ENCODE measurements around the gene KIAA1614. TPM values are rescaled to one million over a fixed set of nuclear protein-coding genes. Genes with fewer than 3 reads are reported as not detected.
"Not testable (repeated sequence)": the region's sequence is repeated elsewhere in the genome, so short reads cannot be mapped to it uniquely, and the experiment has no call there.

KIAA1614 gene
- total RNA-seq, 1 experiment from 2014 or later, result 3.3 TPM

GRCh38 chr1:180967558-180967957 is 54.9 kb downstream of the KIAA1614 start (continued):
- TF ChIP-seq ZNF512 (CRISPR knock-in tag; IDR thresholded peaks at IDR 0.05; ENCODE audit: borderline replicate concordance) (no peak), FOXP1 (CRISPR knock-in tag; IDR thresholded peaks at IDR 0.05; ENCODE audit: borderline replicate concordance) (no peak), CDX4 (CRISPR knock-in tag; IDR thresholded peaks at IDR 0.05; ENCODE audit: borderline replicate concordance) (no peak), SOX15 (CRISPR knock-in tag; IDR thresholded peaks at IDR 0.05) (no peak), E2F4 (CRISPR knock-in tag; IDR thresholded peaks at IDR 0.05; ENCODE audit: borderline replicate concordance, low read depth) (no peak), CREB1 (CRISPR knock-in tag; IDR thresholded peaks at IDR 0.05) (no peak)

- H3K9me3 Mint-ChIP-seq; H3K27me3 Mint-ChIP-seq (ENCODE audit: low read depth); H3K4me3 Mint-ChIP-seq; CTCF ChIA-PET; H3K4me1 Mint-ChIP-seq; DNase-seq (ENCODE audit: low spot score); H3K27ac Mint-ChIP-seq; ATAC-seq: not testable (repeated sequence)
- peaks cover 52% of the 10 kb centered on the region for H3K36me3 Mint-ChIP-seq
- POLR2A ChIA-PET, result interaction anchor here (0.6 kb wide), 1 partner anchor 44 kb away, joined by 5 read pairs; no protein-coding TSS in a partner anchor
Measured at GRCh38 chr1:180968834-180969233, 56.1 kb downstream of the KIAA1614 start.

GRCh38 chr1:180969434-180969833 is 56.7 kb downstream of the KIAA1614 start:
- Mint-ChIP-seq H3K4me1 (no peaks in the 10 kb centered on the region), H3K27ac (no peak overlapping the region), H3K9me3 (no peaks in the 10 kb centered on the region), H3K36me3 (peaks cover 55% of the 10 kb centered on the region), H3K4me3 (no peak overlapping the region), H3K27me3 (ENCODE audit: low read depth) (no peaks in the 10 kb centered on the region)
- ATAC-seq (no peak), DNase-seq (ENCODE audit: low spot score) (no peak)
- ChIA-PET POLR2A (no interaction called here), CTCF (no interaction called here)
- TF ChIP-seq MYBL2 (CRISPR knock-in tag; IDR thresholded peaks at IDR 0.05) (no peak), TEAD1 (CRISPR knock-in tag; IDR thresholded peaks at IDR 0.05) (no peak), ZNF396 (CRISPR knock-in tag; IDR thresholded peaks at IDR 0.05; ENCODE audit: borderline replicate concordance) (no peak), NR1H2 (CRISPR knock-in tag; IDR thresholded peaks at IDR 0.05) (no peak), OVOL2 (CRISPR knock-in tag; IDR thresholded peaks at IDR 0.05; ENCODE audit: borderline replicate concordance) (no peak), AFF4 (CRISPR knock-in tag; IDR thresholded peaks at IDR 0.05; ENCODE audit: borderline replicate concordance) (no peak), ZNF317 (CRISPR knock-in tag; IDR thresholded peaks at IDR 0.05; ENCODE audit: borderline replicate concordance, low read depth) (no peak), FOXJ3 (CRISPR knock-in tag; IDR thresholded peaks at IDR 0.05; ENCODE audit: borderline replicate concordance) (no peak), FOXK1 (CRISPR knock-in tag; IDR thresholded peaks at IDR 0.05) (no peak), GABPB1 (CRISPR knock-in tag; IDR thresholded peaks at IDR 0.05) (no peak), GTF2I (CRISPR knock-in tag; conservative IDR thresholded peaks at IDR 0.05) (no peak), AR (CRISPR knock-in tag; IDR thresholded peaks at IDR 0.05) (no peak), ZNF512 (CRISPR knock-in tag; IDR thresholded peaks at IDR 0.05; ENCODE audit: borderline replicate concordance) (no peak), FOXP4 (CRISPR knock-in tag; IDR thresholded peaks at IDR 0.05) (no peak), CREB1 (CRISPR knock-in tag; IDR thresholded peaks at IDR 0.05) (no peak)
